Lower lobe of right lung (tissue), 2 donors: Measurements from ENCODE around the gene RELB. TPM values are rescaled to one million over a fixed set of nuclear protein-coding genes. Genes with fewer than 3 reads are reported as not detected.

Source experiments
- ATAC-seq, 2 donors: fragments of 200-7000 bp; cut with Tn5 transposase; one replicate each; pipeline ENCODE4 v1.9.1; 2020 to 2022; ENCODE audit warnings: mild to moderate bottlenecking in 2 of 2, moderate library complexity in 2 of 2
- DNase-seq: peaks from one replicate; pipeline ENCODE4 v3.0.0-alpha.2; 2020
- H3K27ac ChIP-seq: fragments of 200-600 bp; one replicate; pipeline ENCODE4 v1.8.0; 2022
- H3K27me3 ChIP-seq: fragments of 200-600 bp; one replicate; pipeline ENCODE4 v1.8.0; 2022; ENCODE audit warnings: low read depth
- H3K36me3 ChIP-seq: fragments of 200-600 bp; one replicate; pipeline ENCODE4 v1.8.0; 2022; ENCODE audit warnings: mild to moderate bottlenecking
- H3K4me1 ChIP-seq: fragments of 200-600 bp; one replicate; pipeline ENCODE4 v1.8.0; 2022
- H3K4me3 ChIP-seq: fragments of 200-600 bp; one replicate; pipeline ENCODE4 v1.8.0; 2022; ENCODE audit warnings: mild to moderate bottlenecking
- H3K9me3 ChIP-seq: fragments of 200-600 bp; one replicate; pipeline ENCODE4 v1.8.0; 2022
- intact Hi-C: fragments of 100-400 bp; cut with DNase I; formaldehyde crosslinking; loops from one replicate; pipeline ENCODE4 v1.11.0; 2022
- total RNA-seq: library from RNA; stranded (reverse); fragmentation: NEBNext Ultra II Directional; extraction: Animal tissue kit (Norgen Biotek cat#: 25700); gene quantifications from one replicate; pipeline ENCODE4 v1.2.1, GENCODE V29; 2021
- TF ChIP-seq, protein P1 (sequence below): fragments of 200-600 bp; IDR thresholded peaks from one replicate; pipeline ENCODE4 v1.8.0; 2022; ENCODE audit warnings: antibody characterized with exemption, mild to moderate bottlenecking
- donor health status: DM: no; HTN: yes; CAD: no; lungs with severe emphysema.

Gene RELB
- total RNA-seq, 1 donor from 2014 or later, result 12.2 TPM

DNA sequence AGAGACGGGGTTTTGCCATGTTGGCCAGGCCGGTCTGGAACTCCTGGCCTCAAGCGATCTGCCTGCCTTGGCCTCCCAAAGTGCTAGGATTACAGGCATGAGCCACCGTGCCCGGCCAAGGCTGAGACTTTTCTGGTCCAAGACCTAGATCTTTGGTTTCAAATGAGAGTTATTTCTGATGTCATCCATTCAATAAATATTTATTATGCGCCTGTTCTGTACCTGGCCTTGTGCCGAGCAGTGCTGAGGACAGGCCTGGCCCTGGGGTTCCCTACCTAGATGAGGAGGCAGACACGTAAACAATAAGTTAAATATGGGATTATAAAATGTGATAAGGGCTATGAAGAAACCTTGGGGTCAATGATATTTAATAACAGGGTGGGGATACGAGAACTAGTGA lies 4.5 kb downstream of the RELB start:
- no peak for ATAC-seq
- intact Hi-C loops, result no loop called here
- DNase-seq, result no peak
- peaks cover 22% of the 10 kb centered on the region for H3K36me3 ChIP-seq
- peaks cover 12% of the 10 kb centered on the region for H3K4me1 ChIP-seq
- H3K9me3 ChIP-seq, result no peaks in the 10 kb centered on the region
- no peak overlapping the region for H3K4me3 ChIP-seq
- H3K27ac ChIP-seq, result no peak overlapping the region
- H3K27me3 ChIP-seq, result no peaks in the 10 kb centered on the region
- TF ChIP-seq, protein P1, sequence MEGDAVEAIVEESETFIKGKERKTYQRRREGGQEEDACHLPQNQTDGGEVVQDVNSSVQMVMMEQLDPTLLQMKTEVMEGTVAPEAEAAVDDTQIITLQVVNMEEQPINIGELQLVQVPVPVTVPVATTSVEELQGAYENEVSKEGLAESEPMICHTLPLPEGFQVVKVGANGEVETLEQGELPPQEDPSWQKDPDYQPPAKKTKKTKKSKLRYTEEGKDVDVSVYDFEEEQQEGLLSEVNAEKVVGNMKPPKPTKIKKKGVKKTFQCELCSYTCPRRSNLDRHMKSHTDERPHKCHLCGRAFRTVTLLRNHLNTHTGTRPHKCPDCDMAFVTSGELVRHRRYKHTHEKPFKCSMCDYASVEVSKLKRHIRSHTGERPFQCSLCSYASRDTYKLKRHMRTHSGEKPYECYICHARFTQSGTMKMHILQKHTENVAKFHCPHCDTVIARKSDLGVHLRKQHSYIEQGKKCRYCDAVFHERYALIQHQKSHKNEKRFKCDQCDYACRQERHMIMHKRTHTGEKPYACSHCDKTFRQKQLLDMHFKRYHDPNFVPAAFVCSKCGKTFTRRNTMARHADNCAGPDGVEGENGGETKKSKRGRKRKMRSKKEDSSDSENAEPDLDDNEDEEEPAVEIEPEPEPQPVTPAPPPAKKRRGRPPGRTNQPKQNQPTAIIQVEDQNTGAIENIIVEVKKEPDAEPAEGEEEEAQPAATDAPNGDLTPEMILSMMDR, result no peak

DNA sequence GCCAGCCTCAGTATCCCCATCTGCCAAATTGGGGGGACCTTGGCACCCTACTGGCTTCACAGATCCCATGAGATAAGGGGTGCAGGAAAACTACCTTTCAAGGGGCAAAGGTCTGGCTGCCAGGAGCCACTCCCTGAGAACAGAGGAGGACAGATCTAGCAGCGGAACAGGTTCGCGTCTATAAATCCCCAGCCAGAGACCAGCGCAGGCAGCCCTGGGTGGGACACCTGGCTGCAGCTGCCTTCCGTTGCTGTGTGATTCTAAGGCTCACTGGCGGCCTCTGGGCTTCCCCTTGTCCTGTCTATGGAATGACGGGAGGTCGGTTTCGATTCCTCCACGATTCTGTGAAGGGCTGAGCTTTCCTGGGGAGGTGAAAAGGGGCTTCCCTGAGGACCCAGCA lies 7.3 kb downstream of the RELB start:
- H3K4me1 ChIP-seq, result no peaks in the 10 kb centered on the region
- ATAC-seq, result no peak
- peaks cover 38% of the 10 kb centered on the region for H3K36me3 ChIP-seq
- TF ChIP-seq, protein P1, result no peak
- H3K27ac ChIP-seq, result no peak overlapping the region
- H3K27me3 ChIP-seq, result no peaks in the 10 kb centered on the region
- H3K9me3 ChIP-seq, result no peaks in the 10 kb centered on the region
- no peak overlapping the region for H3K4me3 ChIP-seq
- intact Hi-C loops, result no loop called here
- DNase-seq, result no peak

DNA sequence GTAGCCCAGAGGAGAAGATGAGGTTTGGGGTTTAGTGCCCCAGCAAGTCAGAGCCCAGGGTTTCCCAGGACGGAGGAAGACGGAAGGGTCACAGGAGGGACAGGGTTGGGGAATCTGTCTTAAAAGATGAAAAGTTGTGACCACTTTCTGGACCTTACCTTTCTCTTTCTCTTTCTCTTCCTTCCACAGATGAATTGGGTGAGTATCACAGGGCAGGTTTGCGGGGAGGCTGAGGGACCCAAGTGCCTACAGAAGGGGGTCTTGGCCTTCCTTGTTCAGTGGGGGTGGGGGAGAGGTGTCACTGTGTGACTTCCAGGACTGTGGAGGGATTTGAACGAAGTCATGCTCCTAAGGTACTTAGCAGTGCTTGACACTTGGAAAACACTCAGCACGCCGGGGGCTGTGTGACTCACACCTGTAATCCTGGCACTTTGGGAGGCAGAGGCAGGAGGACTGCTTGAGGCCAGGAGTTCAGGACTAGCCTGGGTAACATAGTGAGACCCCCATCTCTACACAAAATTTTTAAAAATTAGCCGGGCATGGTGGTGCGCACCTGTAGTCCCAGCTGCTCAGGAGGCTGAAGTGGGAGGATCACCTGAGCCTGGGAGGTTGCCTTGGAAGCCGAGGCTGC lies 8.5 kb downstream of the RELB start:
- Histone ChIP-seq H3K27me3 (no peaks in the 10 kb centered on the region), H3K36me3 (peaks cover 36% of the 10 kb centered on the region), H3K4me1 (no peaks in the 10 kb centered on the region), H3K27ac (no peak overlapping the region), H3K9me3 (no peaks in the 10 kb centered on the region), H3K4me3 (no peak overlapping the region)
- TF ChIP-seq, protein P1, result no peak
- peak in 1 of 2 donors; percentile 21 for ATAC-seq
- intact Hi-C loops, result no loop called here
- DNase-seq, result no peak

DNA sequence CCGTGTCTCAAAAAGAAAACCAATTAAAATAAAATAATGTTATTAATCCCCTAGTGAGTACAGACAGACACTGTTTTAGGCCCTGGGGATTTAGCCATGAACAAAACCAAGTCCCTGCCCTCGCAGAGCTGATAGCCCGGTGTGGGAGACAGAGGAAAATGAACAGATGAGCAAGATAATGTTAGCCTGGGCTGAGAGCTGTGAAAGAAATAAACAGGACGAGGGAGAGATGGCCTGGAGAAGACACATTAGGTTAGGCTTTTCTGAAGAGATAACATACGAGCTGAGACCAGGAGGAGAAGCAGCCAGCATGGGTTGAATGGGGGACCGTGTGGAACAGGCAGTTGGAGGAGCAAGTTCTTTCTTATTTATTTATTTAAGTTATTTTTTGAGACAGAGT lies 9.0 kb downstream of the RELB start:
- Histone ChIP-seq H3K36me3 (peaks cover 40% of the 10 kb centered on the region), H3K4me3 (no peak overlapping the region), H3K27ac (no peak overlapping the region), H3K9me3 (no peaks in the 10 kb centered on the region), H3K27me3 (no peaks in the 10 kb centered on the region), H3K4me1 (no peaks in the 10 kb centered on the region)
- intact Hi-C loops, result no loop called here
- ATAC-seq (no peak), DNase-seq (no peak)
- TF ChIP-seq, protein P1, result no peak

DNA sequence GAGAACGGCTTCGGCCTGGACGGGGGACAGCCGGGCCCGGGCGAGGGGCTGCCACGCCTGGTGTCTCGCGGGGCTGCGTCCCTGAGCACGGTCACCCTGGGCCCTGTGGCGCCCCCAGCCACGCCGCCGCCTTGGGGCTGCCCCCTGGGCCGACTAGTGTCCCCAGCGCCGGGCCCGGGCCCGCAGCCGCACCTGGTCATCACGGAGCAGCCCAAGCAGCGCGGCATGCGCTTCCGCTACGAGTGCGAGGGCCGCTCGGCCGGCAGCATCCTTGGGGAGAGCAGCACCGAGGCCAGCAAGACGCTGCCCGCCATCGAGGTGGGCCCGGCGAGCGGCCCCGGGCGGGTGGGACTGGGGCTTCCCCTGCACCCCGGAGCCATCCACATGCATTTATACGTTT lies 10.7 kb downstream of the RELB start:
- TF ChIP-seq, protein P1, result no peak
- H3K9me3 ChIP-seq, result no peaks in the 10 kb centered on the region
- H3K4me3 ChIP-seq, result no peak overlapping the region
- no peak overlapping the region for H3K27ac ChIP-seq
- no peak for ATAC-seq
- DNase-seq, result no peak
- peaks cover 45% of the 10 kb centered on the region for H3K36me3 ChIP-seq
- no peaks in the 10 kb centered on the region for H3K4me1 ChIP-seq
- intact Hi-C loops, result no loop called here
- no peaks in the 10 kb centered on the region for H3K27me3 ChIP-seq
